Measurements from ENCODE around the gene NRAP.
"Not testable (repeated sequence)": the region's sequence is repeated elsewhere in the genome, so short reads cannot be mapped to it uniquely, and the experiment has no call there.

The NRAP gene

DNA sequence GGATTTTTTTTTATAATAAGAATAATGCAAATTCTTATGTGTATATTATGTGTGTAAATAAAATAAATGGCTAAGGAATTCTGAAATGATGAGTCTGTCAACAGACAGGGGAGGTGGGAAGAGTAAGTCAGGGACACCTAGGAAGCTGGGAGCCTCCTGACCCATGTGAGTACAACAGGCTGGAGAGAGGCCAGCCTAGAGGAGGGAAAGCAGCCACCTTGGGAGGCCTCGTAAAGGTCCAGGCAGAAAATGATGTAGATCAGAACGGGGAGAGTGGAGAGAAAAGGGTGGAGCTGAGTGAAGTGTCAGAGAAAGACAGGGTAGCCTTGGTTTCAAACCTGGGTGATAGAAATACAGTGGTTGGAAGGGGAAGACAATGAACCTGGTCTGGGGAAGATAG lies 6.9 kb downstream of the NRAP start:
- Histone ChIP-seq H3K4me3 (ENCODE audit: insufficient read depth, low read depth, low read length, poor library complexity, severe bottlenecking) (no peak overlapping the region), H3K27ac (ENCODE audit: insufficient read depth, low read length, poor library complexity, severe bottlenecking) (no peak overlapping the region), H3K27me3 (replicated peaks; ENCODE audit: control insufficient read depth, insufficient read depth, low read length, poor library complexity, severe bottlenecking) (no peaks in the 10 kb centered on the region), H3K36me3 (ENCODE audit: control insufficient read depth, insufficient read depth, low read length) (no peaks in the 10 kb centered on the region), H3K4me1 (ENCODE audit: control insufficient read depth, insufficient read depth, low read length, poor library complexity, severe bottlenecking) (no peaks in the 10 kb centered on the region), H3K9me3 (ENCODE audit: control insufficient read depth, low read length) (no peaks in the 10 kb centered on the region)
- no peak for DNase-seq

DNA sequence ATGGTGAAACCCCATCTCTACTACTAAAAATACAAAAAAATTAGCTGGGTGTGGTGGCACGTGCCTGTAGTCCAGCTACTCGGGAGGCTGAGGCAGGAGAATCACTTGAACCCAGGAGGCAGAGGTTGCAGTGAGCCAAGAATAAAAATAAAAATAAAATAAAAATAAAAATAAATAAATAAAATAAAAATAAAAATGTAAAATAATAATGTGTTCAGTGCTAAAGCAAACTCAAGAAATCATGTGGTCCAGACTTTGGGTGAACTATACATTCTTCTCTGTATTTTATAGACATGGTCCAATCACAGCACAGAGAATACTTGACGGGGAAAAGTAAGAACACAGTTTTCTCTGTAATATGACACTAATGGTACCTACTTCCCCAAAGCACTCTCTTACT lies 11.4 kb downstream of the NRAP start:
- not testable (repeated sequence) for H3K36me3 ChIP-seq (ENCODE audit: control insufficient read depth, insufficient read depth, low read length); H3K4me1 ChIP-seq (ENCODE audit: control insufficient read depth, insufficient read depth, low read length, poor library complexity, severe bottlenecking); H3K27me3 ChIP-seq (replicated peaks; ENCODE audit: control insufficient read depth, insufficient read depth, low read length, poor library complexity, severe bottlenecking); H3K9me3 ChIP-seq (ENCODE audit: control insufficient read depth, low read length); DNase-seq; H3K27ac ChIP-seq (ENCODE audit: insufficient read depth, low read length, poor library complexity, severe bottlenecking); H3K4me3 ChIP-seq (ENCODE audit: insufficient read depth, low read depth, low read length, poor library complexity, severe bottlenecking)

DNA sequence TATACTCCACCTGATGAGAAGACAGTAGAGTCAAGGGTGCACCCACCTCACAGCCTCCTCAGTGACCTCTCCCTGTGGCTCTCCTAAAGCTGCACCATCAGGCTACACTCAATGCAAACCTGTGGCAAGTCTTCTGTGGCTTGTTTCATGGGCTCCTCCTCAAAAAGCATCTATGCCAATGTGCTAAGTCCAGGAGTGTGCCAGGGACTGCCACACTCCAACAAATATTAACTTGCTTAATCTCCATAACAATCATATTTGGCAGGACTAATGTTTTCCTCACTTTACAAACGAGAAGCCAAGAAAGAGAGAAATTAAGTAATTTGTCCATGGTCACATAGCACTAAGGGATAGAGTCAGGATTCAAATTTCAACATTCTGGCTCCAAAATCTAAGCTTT lies 11.9 kb downstream of the NRAP start:
- no peak for DNase-seq

DNA sequence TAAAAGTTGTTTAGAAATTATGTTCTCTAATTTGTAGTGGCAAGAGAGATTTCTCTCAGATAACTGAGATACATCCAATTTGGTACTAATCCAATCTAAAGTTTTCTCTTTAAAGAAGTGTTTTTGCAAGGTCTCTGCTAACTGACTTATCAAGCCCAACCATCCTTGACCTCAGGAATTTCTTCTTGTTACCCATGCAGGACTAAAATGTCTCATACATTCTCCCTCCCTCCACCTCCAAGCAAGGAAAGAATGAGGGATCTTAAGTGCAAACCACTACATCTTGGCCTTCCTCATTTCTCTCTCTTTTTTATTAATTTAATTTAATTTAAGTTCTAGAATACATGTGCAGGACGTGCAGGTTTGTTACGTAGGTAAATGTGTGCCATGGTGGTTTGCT lies 12.8 kb downstream of the NRAP start:
- no peak overlapping the region for H3K4me3 ChIP-seq (ENCODE audit: insufficient read depth, low read depth, low read length, poor library complexity, severe bottlenecking)
- H3K4me1 ChIP-seq (ENCODE audit: control insufficient read depth, insufficient read depth, low read length, poor library complexity, severe bottlenecking), result no peaks in the 10 kb centered on the region
- no peaks in the 10 kb centered on the region for H3K27me3 ChIP-seq (replicated peaks; ENCODE audit: control insufficient read depth, insufficient read depth, low read length, poor library complexity, severe bottlenecking)
- H3K27ac ChIP-seq (ENCODE audit: insufficient read depth, low read length, poor library complexity, severe bottlenecking), result no peak overlapping the region
- no peaks in the 10 kb centered on the region for H3K9me3 ChIP-seq (ENCODE audit: control insufficient read depth, low read length)
- H3K36me3 ChIP-seq (ENCODE audit: control insufficient read depth, insufficient read depth, low read length), result no peaks in the 10 kb centered on the region
- DNase-seq, result no peak

More for the DNA sequence above, 11.9 kb downstream of the NRAP start:
- H3K9me3 ChIP-seq (ENCODE audit: control insufficient read depth, low read length), result no peaks in the 10 kb centered on the region
- no peaks in the 10 kb centered on the region for H3K36me3 ChIP-seq (ENCODE audit: control insufficient read depth, insufficient read depth, low read length)
- H3K4me3 ChIP-seq (ENCODE audit: insufficient read depth, low read depth, low read length, poor library complexity, severe bottlenecking), result no peak overlapping the region
- H3K27ac ChIP-seq (ENCODE audit: insufficient read depth, low read length, poor library complexity, severe bottlenecking), result no peak overlapping the region
- H3K4me1 ChIP-seq (ENCODE audit: control insufficient read depth, insufficient read depth, low read length, poor library complexity, severe bottlenecking), result no peaks in the 10 kb centered on the region
- H3K27me3 ChIP-seq (replicated peaks; ENCODE audit: control insufficient read depth, insufficient read depth, low read length, poor library complexity, severe bottlenecking), result no peaks in the 10 kb centered on the region

DNA sequence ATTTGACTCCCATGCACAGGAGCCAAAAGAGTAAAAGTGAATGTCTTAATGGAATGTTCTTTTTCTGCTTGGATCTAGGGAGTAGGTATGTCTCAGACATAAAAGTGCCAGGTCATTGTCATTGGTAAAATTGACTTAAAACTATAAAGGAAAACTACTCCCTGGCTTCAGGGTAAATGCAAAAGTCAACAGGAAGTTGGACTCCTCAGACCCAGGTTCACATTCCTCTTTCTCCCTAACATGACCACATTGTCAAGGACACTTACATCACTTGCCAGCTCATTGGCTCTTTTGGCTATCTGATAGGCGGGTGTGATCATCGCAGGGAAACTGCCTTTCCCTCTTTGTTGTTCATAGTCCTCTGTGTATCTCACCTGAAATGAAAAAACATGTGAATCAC lies 13.7 kb downstream of the NRAP start:
- DNase-seq, result no peak
- H3K9me3 ChIP-seq (ENCODE audit: control insufficient read depth, low read length), result no peaks in the 10 kb centered on the region
- no peaks in the 10 kb centered on the region for H3K4me1 ChIP-seq (ENCODE audit: control insufficient read depth, insufficient read depth, low read length, poor library complexity, severe bottlenecking)
- no peaks in the 10 kb centered on the region for H3K36me3 ChIP-seq (ENCODE audit: control insufficient read depth, insufficient read depth, low read length)
- no peaks in the 10 kb centered on the region for H3K27me3 ChIP-seq (replicated peaks; ENCODE audit: control insufficient read depth, insufficient read depth, low read length, poor library complexity, severe bottlenecking)
- no peak overlapping the region for H3K27ac ChIP-seq (ENCODE audit: insufficient read depth, low read length, poor library complexity, severe bottlenecking)
- H3K4me3 ChIP-seq (ENCODE audit: insufficient read depth, low read depth, low read length, poor library complexity, severe bottlenecking), result no peak overlapping the region

DNA sequence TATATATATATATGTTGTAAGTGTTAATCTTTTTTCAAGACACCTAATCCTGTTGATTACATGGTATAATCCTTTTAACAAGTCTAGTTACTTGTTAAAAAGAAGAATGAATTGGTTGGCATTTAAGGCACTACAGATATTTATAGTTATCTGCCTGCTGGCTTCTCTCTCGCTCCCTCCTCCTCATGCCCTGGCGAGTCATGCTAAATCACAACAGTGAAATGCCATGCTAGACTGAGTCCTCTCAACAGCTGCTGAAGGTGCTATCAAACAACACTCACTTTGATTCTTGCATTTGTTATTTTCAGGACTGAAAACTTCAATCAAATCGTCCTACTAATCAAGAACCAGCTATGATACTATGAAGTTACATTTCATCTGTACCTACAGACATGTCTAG lies 15.4 kb downstream of the NRAP start:
- Histone ChIP-seq H3K27ac (ENCODE audit: insufficient read depth, low read length, poor library complexity, severe bottlenecking) (no peak overlapping the region), H3K9me3 (ENCODE audit: control insufficient read depth, low read length) (no peaks in the 10 kb centered on the region), H3K36me3 (ENCODE audit: control insufficient read depth, insufficient read depth, low read length) (no peaks in the 10 kb centered on the region), H3K4me1 (ENCODE audit: control insufficient read depth, insufficient read depth, low read length, poor library complexity, severe bottlenecking) (no peaks in the 10 kb centered on the region), H3K27me3 (replicated peaks; ENCODE audit: control insufficient read depth, insufficient read depth, low read length, poor library complexity, severe bottlenecking) (no peaks in the 10 kb centered on the region), H3K4me3 (ENCODE audit: insufficient read depth, low read depth, low read length, poor library complexity, severe bottlenecking) (no peak overlapping the region)
- no peak for DNase-seq

DNA sequence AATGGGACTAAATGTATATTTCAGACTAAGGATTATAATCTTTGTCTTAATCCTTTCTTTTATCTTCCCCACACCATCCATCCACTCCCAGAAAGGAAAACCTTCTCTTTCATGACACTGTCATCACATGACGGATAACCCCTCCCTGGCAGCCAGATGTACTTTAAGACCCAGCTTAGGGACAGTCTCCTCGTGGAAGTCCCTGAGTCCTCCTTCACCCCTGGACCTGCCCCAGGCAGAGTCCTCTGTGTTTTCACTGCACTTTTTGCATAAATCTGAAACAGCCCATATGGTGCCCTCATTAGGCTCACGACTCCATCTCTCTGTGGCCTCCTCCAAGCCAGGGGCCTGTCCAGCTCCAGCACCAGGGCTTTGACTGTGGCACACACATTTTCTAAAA lies 16.0 kb downstream of the NRAP start:
- Histone ChIP-seq H3K27ac (ENCODE audit: insufficient read depth, low read length, poor library complexity, severe bottlenecking) (no peak overlapping the region), H3K4me1 (ENCODE audit: control insufficient read depth, insufficient read depth, low read length, poor library complexity, severe bottlenecking) (no peaks in the 10 kb centered on the region), H3K9me3 (ENCODE audit: control insufficient read depth, low read length) (no peaks in the 10 kb centered on the region), H3K36me3 (ENCODE audit: control insufficient read depth, insufficient read depth, low read length) (no peaks in the 10 kb centered on the region), H3K27me3 (replicated peaks; ENCODE audit: control insufficient read depth, insufficient read depth, low read length, poor library complexity, severe bottlenecking) (no peaks in the 10 kb centered on the region), H3K4me3 (ENCODE audit: insufficient read depth, low read depth, low read length, poor library complexity, severe bottlenecking) (no peak overlapping the region)
- no peak for DNase-seq

DNA sequence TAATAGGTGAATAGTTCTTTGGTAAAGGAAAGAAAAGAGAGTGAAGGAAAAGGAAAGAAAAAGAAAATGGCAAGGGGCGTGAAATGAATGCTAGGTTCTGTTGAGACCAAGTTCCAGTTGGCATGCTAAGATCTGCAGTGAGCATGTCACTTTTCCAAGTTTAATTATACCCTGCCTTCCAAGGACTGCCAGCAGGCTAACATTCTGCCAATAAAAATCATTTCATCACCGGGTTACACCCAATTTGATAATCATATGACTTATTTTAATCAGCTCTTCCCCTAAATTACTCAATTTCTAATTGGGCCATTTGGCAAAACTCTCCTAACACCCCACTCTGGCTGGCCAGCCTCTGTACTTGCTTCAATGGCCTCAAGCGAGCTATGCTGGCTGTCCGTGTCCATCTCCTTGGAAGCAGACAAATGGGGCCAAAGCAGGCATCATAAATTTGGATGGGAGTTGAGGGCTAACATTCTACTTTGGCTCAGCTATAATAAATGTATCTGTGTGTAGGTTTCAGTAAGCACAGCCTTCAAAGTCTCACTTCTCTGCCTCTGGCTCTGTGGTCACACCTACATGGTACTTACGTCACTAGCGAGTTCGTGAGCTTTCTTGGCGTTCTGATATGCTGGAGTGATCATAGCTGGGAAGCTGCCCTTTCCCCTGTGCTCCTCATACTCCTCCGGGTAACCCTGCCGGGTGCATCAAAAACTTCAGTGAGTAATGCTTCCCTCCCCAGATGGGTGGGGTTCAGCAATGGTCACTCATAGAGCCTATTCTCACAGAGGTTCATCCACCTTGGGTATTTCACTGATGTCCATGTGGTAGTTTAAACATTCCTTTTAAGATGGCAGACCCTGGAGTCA lies 17.3 kb downstream of the NRAP start:
- Histone ChIP-seq H3K27me3 (replicated peaks; ENCODE audit: control insufficient read depth, insufficient read depth, low read length, poor library complexity, severe bottlenecking) (no peaks in the 10 kb centered on the region), H3K4me3 (ENCODE audit: insufficient read depth, low read depth, low read length, poor library complexity, severe bottlenecking) (no peak overlapping the region), H3K4me1 (ENCODE audit: control insufficient read depth, insufficient read depth, low read length, poor library complexity, severe bottlenecking) (no peaks in the 10 kb centered on the region), H3K9me3 (ENCODE audit: control insufficient read depth, low read length) (no peaks in the 10 kb centered on the region), H3K27ac (ENCODE audit: insufficient read depth, low read length, poor library complexity, severe bottlenecking) (no peak overlapping the region), H3K36me3 (ENCODE audit: control insufficient read depth, insufficient read depth, low read length) (no peaks in the 10 kb centered on the region)
- DNase-seq, result no peak

DNA sequence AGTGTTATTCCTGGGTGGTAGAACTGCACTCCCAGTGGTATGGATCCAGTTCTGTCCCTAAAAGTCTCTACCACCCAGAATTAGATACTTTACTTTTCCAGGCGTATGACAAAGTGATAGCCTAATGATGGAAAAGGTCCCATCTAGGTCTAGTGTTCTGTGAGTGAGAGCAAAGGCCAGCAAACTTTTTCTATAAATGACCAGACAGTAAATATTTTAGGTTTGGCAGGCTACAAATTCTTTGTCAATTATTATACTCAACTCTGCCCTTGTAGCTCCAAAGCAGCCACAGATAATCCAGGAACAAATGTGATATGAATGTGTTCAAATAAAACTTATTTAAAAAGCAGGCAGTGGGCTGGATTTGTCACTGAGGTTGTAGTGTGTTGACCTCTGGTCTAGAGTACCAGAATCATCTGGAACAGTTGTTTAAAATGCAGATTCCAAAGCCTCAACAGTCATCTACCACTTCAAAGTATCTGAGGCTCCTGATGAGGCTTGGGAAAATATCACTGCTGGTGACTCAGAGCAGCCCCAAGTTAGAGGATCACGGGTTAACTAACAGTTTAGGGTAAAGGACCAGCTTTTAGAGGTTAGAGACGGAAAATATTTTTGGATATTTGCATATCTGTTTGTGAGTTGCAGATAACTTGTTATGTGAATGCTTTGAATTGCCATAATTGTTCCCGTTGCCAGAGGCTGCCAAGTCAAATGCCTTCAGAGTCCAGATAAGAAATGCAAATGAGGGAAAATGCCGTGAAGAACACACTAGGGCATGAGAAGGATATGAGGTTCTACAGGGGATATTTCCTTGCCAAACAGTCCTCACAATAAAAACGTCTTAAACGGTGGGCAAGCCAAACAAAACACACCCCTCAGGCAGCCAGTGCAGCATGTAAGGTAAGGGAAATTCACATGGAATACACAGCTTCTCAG lies 19.4 kb downstream of the NRAP start:
- no peak for DNase-seq
- Histone ChIP-seq H3K4me3 (ENCODE audit: insufficient read depth, low read depth, low read length, poor library complexity, severe bottlenecking) (no peak overlapping the region), H3K4me1 (ENCODE audit: control insufficient read depth, insufficient read depth, low read length, poor library complexity, severe bottlenecking) (no peaks in the 10 kb centered on the region), H3K9me3 (ENCODE audit: control insufficient read depth, low read length) (no peaks in the 10 kb centered on the region), H3K27me3 (replicated peaks; ENCODE audit: control insufficient read depth, insufficient read depth, low read length, poor library complexity, severe bottlenecking) (no peaks in the 10 kb centered on the region), H3K27ac (ENCODE audit: insufficient read depth, low read length, poor library complexity, severe bottlenecking) (no peak overlapping the region), H3K36me3 (ENCODE audit: control insufficient read depth, insufficient read depth, low read length) (no peaks in the 10 kb centered on the region)

DNA sequence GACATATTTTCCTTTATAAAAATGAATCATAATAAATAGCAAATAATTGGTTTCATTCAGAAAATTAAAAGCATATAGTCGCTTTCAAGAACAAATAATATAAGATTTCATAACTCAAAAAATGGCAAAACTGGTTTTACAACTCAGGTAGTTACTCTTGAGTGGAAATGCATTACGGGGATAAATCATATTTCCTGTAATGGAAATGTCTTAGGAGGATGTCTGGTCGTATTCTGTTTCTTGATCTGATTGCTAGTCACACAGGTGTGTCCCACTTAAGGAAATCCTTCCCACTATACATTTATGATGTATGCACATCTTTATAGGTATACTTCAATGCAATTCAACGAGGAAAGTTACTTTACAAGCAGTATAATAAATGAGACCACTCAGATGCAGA lies 20.7 kb downstream of the NRAP start:
- Histone ChIP-seq H3K4me1 (ENCODE audit: control insufficient read depth, insufficient read depth, low read length, poor library complexity, severe bottlenecking) (no peaks in the 10 kb centered on the region), H3K27me3 (replicated peaks; ENCODE audit: control insufficient read depth, insufficient read depth, low read length, poor library complexity, severe bottlenecking) (no peaks in the 10 kb centered on the region), H3K4me3 (ENCODE audit: insufficient read depth, low read depth, low read length, poor library complexity, severe bottlenecking) (no peak overlapping the region), H3K36me3 (ENCODE audit: control insufficient read depth, insufficient read depth, low read length) (no peaks in the 10 kb centered on the region), H3K27ac (ENCODE audit: insufficient read depth, low read length, poor library complexity, severe bottlenecking) (no peak overlapping the region), H3K9me3 (ENCODE audit: control insufficient read depth, low read length) (no peaks in the 10 kb centered on the region)
- no peak for DNase-seq

Data from effector memory CD4-positive, alpha-beta T cell (primary cell).